Ovary (tissue), 9 donors: Measurements from ENCODE around the gene RWDD4. TPM values are rescaled to one million over a fixed set of nuclear protein-coding genes. Genes with fewer than 3 reads are reported as not detected.

Source experiments
- DNase-seq, 5 donors: peaks; one replicate each; pipeline ENCODE4 v3.0.0-alpha.2; 2019 to 2020
- H3K27ac ChIP-seq, 2 donors: fragments of 200-600 bp; one replicate each; pipeline versions ENCODE4 v1.5.1 to v1.8.0; 2019 to 2022
- H3K27me3 ChIP-seq: fragments of 200-600 bp; one replicate; pipeline ENCODE4 v1.8.0; 2022
- H3K36me3 ChIP-seq: fragments of 200-600 bp; sonication (generic); one replicate; pipeline ENCODE4 v1.5.1; 2019
- H3K4me1 ChIP-seq: one replicate; pipeline ENCODE4 v1.8.1; 2013; ENCODE audit warnings: mild to moderate bottlenecking, moderate library complexity; ENCODE audit not compliant: insufficient read depth
- H3K4me3 ChIP-seq: fragments of 200-600 bp; sonication (generic); one replicate; pipeline ENCODE4 v1.5.1; 2017
- H3K9me3 ChIP-seq, 2 donors: fragments of 200-600 bp in 1 of 2; sonication (generic) in 1 of 2; one replicate each; pipeline versions ENCODE4 v1.5.1 to v1.8.1; 2013 to 2019; ENCODE audit warnings: mild to moderate bottlenecking in 1 of 2, moderate library complexity in 1 of 2
- EP300 ChIP-seq: sonication (generic); formaldehyde crosslinking; IDR thresholded peaks from one replicate; pipeline ENCODE4 v1.6.1; 2017; ENCODE audit warnings: antibody characterized with exemption
- POLR2A ChIP-seq: fragments of 450-650 bp; IDR thresholded peaks from one replicate; pipeline ENCODE4 v1.6.1; 2017; ENCODE audit warnings: antibody characterized with exemption, mild to moderate bottlenecking, moderate library complexity
- WGBS, 3 donors: extraction: QIAGEN DNeasy Blood & Tissue Kit in 1 of 3; methylation state at CpG; one replicate each; pipeline versions ENCODE4 v1.1.5 to v1.1.7; 2013 to 2017; 5-methylcytosine and 5-hydroxymethylcytosine counted together
- intact Hi-C, 4 donors: fragments of 100-400 bp; cut with DNase I; formaldehyde crosslinking; loops; one replicate each; pipeline versions ENCODE4 v1.11.0 to v1.15.1; 2022 to 2023
- polyA plus RNA-seq, 2 donors: library from polyadenylated mRNA; stranded (reverse); fragments of 200-250 nt in 1 of 2; fragments of 350-450 nt in 1 of 2; fragmentation: Illumina TruSeq in 1 of 2; extraction: RNeasy Lipid Tissue Mini Kit (QIAGEN cat#74804) in 1 of 2; gene quantifications; one replicate each; pipeline ENCODE4 v1.2.3, GENCODE V29; 2013 to 2014
- total RNA-seq, 7 donors: library from RNA; depleted of rRNA in 2 of 7; stranded (reverse); fragments of >200 nt in 2 of 7; fragmentation: NEBNext Ultra II Directional in 3 of 7; extraction: Animal tissue kit (Norgen Biotek cat#: 25700) in 3 of 7; gene quantifications; one replicate each; pipeline versions ENCODE4 v1.1.0 to v1.2.4, GENCODE V29; 2016 to 2023
- TF ChIP-seq, protein P1 (sequence below), 3 donors: fragments of 450-650 bp in 2 of 3; fragments of 200-600 bp in 1 of 3; IDR thresholded peaks; one replicate each; pipeline versions ENCODE4 v1.5.1 to v1.8.0; 2016 to 2022; ENCODE audit warnings: antibody characterized with exemption in 3 of 3, mild to moderate bottlenecking in 1 of 3
- donor health status: DM: no; HTN: no; CAD: no; lungs with moderate emphysema.
- donor health status: DM: no; HTN: no; CAD: no.
- donor health status: Bipolar disorder and iron deficiency.
- donor health status: DM: yes; HTN: yes; CAD: no.
- donor health status: DM: no; HTN: no; CAD: no.
- donor health status: DM: yes; HTN: yes; CAD: no.

RWDD4 gene
- total and polyA plus RNA-seq, 9 donors = 29.0 to 63.5 (median 37.8) TPM

DNA sequence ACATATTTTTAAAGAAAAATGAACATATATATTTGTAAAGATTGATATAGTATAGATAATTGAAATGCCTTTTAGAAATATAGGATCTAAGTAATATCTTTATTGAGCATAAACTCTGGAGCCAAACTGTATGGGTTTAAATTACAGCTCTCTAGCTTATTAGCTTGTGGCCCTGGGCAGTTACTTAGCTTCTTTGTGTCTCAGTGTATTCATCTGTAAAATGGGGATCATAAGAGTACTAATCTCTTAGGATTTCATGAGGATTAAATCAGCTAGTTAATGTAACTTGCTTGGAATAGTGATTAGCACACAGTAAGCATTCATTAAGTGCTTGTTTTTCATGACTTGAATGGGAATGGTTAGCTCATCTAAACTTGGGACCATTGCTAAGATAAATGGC, 32.9 kb upstream of the RWDD4 start:
- no peaks in the 10 kb centered on the region for H3K27me3 ChIP-seq
- H3K4me3 ChIP-seq = no peak overlapping the region
- no peaks in the 10 kb centered on the region for H3K36me3 ChIP-seq
- H3K9me3 ChIP-seq = no peaks in the 10 kb centered on the region
- intact Hi-C loops = no loop called here
- no peak overlapping the region for H3K27ac ChIP-seq
- TF ChIP-seq, protein P1, sequence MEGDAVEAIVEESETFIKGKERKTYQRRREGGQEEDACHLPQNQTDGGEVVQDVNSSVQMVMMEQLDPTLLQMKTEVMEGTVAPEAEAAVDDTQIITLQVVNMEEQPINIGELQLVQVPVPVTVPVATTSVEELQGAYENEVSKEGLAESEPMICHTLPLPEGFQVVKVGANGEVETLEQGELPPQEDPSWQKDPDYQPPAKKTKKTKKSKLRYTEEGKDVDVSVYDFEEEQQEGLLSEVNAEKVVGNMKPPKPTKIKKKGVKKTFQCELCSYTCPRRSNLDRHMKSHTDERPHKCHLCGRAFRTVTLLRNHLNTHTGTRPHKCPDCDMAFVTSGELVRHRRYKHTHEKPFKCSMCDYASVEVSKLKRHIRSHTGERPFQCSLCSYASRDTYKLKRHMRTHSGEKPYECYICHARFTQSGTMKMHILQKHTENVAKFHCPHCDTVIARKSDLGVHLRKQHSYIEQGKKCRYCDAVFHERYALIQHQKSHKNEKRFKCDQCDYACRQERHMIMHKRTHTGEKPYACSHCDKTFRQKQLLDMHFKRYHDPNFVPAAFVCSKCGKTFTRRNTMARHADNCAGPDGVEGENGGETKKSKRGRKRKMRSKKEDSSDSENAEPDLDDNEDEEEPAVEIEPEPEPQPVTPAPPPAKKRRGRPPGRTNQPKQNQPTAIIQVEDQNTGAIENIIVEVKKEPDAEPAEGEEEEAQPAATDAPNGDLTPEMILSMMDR (IDR thresholded peaks at IDR 0.05) = no peak
- TF ChIP-seq EP300 (no peak), POLR2A (no peak)
- no peaks in the 10 kb centered on the region for H3K4me1 ChIP-seq
- no peak for DNase-seq

DNA sequence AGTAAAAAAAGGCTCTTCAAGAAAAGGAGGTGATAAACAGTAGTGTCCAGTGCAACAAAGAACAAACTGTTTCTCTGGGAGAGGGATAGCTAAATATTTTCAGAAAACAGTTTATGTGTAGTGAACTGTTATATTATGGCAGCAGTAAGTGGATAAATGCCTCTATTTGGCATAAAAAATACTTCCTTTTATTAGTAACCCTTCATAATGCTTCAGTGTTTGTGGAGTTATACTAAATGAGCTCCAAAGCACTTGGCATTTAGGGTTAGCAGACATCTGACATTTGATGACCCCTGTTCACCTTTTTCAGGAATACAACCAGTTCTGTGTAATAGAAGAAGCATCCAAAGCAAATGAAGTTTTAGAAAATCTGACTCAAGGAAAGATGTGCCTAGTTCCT, 32.0 kb upstream of the RWDD4 start:
- H3K9me3 ChIP-seq = no peaks in the 10 kb centered on the region
- TF ChIP-seq EP300 = no peak
- no peak for TF ChIP-seq POLR2A
- TF ChIP-seq, protein P1 (IDR thresholded peaks at IDR 0.05) = no peak
- no peak for DNase-seq
- no peaks in the 10 kb centered on the region for H3K4me1 ChIP-seq
- intact Hi-C loops = no loop called here
- H3K27me3 ChIP-seq = no peaks in the 10 kb centered on the region
- H3K36me3 ChIP-seq = no peaks in the 10 kb centered on the region
- H3K4me3 ChIP-seq = no peak overlapping the region
- no peak overlapping the region for H3K27ac ChIP-seq

DNA sequence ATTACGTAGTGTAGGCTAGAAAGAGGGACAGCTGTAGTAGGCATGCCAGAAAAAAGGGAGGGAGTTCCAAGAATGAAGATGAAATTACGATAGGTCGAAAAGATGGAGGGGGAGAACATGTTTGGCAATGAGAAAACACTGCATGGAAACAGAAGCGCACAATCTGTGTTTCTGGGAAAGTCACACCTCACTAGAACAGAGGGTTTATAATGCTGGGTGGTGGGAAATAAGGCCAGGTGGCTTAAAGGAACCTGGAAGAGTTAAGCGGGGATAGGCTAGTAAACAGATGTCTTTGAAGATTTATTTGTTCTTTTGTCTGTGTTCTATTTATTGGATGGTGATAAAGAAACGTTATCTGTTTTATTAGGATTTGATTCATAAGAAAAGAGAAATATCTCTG, 29.2 kb upstream of the RWDD4 start:
- no peaks in the 10 kb centered on the region for H3K4me1 ChIP-seq
- H3K27ac ChIP-seq = no peak overlapping the region
- no peaks in the 10 kb centered on the region for H3K36me3 ChIP-seq
- TF ChIP-seq EP300 (no peak), POLR2A (no peak)
- TF ChIP-seq, protein P1 (IDR thresholded peaks at IDR 0.05) = no peak
- WGBS, 3 donors = 71 to 79% (median 76%) methylated on average over 6 of the region's 6 CpGs
- intact Hi-C loops = no loop called here
- DNase-seq = no peak
- H3K27me3 ChIP-seq = no peaks in the 10 kb centered on the region
- H3K9me3 ChIP-seq = no peaks in the 10 kb centered on the region
- H3K4me3 ChIP-seq = no peak overlapping the region

DNA sequence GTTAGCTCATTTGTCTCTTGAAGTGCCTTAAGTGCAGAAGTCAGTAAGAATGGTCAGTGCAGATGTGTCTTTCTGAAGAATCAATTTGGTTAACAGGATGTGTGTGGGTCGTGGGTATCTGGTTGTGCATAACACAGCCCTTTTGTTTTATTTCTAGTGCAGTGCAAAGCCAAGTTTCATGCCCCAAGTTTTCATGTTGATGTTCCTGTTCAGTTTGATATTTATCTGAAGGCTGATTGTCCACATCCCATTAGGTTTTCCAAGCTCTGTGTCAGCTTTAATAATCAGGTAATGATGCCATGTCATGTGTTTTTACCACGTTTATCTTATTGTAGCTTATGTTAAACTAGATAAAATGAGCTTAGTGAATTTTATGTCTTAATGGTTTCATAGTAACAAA, 27.5 kb upstream of the RWDD4 start:
- Histone ChIP-seq H3K4me3 (no peak overlapping the region), H3K27ac (no peak overlapping the region), H3K4me1 (no peaks in the 10 kb centered on the region), H3K27me3 (no peaks in the 10 kb centered on the region), H3K36me3 (no peaks in the 10 kb centered on the region), H3K9me3 (no peaks in the 10 kb centered on the region)
- TF ChIP-seq POLR2A (no peak), EP300 (no peak)
- TF ChIP-seq, protein P1 (IDR thresholded peaks at IDR 0.05) = no peak
- whole genome bisulfite sequencing, 3 donors = 65 to 74% (median 70%) methylated on average over 2 of the region's 2 CpGs
- no peak for DNase-seq
- intact Hi-C loops = no loop called here

DNA sequence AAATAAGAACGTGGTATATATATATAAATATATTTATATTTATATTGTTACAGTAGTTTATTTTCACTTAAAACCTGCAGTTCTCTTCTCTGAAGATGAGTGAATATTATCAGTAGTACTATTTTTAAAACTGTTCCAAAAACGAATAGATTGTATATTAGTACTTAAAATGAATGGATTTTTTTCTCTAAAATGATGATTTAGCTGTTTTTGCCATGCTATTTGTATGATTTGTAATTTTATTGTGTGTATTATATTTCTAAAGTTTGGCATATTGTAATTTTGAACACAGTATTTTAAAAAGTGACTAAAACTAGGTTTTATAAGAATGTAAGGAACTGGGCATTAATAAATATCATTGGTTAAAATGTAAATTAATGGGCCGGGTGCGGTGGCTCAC, 22.1 kb upstream of the RWDD4 start:
- Histone ChIP-seq H3K4me1 (no peaks in the 10 kb centered on the region), H3K4me3 (no peak overlapping the region), H3K36me3 (no peaks in the 10 kb centered on the region), H3K27me3 (no peaks in the 10 kb centered on the region), H3K27ac (no peak overlapping the region), H3K9me3 (no peaks in the 10 kb centered on the region)
- intact Hi-C loops = no loop called here
- DNase-seq = no peak
- TF ChIP-seq, protein P1 (IDR thresholded peaks at IDR 0.05) = no peak
- TF ChIP-seq POLR2A (no peak), EP300 (no peak)
- WGBS, 3 donors = 75 to 78% (median 75%) methylated on average over 4 of the region's 4 CpGs
